D341Med (cell line): ENCODE measurements around the gene ZNF644.
"Not testable (repeated sequence)": the region's sequence is repeated elsewhere in the genome, so short reads cannot be mapped to it uniquely, and the experiment has no call there.

Experiments used
- DNase-seq: peaks from one replicate; pipeline ENCODE4 v3.0.0; 2012; ENCODE audit warnings: low spot score

The ZNF644 gene

DNA sequence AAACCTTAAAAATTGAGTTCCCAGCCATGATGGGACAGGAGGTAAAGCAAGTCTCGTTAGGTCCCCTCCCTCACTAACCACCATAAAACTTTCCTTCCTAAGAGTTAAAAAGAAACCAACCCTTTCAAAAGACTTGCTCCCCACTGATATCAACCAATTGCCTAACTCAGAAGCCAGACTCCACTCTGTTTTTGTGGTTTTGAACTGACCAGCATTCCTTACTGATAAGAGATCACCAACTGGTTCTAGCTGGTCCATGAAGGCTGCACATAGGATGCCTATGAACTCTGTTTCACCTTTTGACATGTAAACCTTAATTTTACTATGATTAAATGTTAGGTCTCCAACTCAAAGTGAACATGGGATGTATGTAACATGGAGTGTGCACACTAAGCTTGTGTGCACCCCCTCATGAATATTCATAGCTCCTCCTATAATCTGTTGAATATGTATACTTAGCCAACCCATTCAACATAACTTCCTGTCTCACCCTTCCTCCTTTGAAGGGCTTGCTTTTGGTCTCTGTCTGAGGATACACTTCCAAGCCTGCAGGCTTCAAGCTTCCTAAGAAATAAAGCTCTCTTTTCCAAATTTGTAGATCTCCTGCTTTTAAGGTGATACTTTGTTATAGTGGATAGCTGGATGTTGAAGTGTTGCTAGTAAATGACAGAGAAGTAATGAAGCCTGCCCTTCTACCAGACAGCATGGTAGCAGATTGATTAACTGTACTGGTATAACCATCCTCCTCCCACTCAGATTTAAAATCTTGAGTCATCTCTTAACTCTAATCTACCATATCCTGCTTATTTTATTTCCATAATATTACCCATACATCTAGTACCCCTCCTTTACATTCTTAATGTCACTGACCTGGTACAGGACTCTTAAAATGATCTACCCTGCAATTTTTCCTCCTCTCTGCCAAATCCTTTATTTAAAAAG, 95.6 kb downstream of the ZNF644 start:
- no peak for DNase-seq

DNA sequence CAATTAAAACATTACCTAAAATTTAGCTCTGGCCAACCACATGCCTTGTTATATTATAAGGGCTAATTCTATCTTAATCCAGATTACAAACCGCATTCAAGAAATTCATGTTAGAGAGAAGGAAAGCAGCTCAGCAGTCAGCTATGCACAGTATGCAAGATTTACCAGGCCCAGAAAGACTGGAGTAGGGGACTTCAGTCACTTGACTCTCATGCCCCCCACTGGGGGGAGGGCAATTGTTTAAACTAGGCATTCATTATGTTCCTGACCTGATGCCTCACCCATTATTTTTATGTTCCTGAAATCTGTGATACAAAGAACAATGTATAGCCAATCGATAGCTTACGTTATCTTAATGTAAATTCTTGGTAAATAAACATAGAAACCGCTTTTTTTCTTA, 96.9 kb downstream of the ZNF644 start:
- peak; percentile 14 for DNase-seq

DNA sequence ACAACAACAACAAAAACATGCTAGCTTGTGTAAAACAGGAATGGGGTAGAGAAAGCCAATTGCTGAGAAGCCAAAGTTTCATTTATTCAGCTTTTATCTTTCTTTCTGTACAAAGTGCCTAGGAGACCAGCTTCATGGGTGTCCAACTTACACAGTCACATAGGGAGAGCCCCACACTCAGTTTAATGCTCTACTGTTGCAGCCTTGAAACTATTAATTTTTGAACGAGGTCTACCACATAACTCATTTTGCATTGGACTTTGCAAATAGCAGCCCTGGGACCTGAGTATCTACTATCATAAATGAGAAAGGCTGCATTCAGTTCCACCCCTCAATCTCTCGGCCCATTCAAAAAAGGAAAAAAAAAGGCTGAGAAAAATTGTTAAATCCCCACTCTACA, 98.8 kb downstream of the ZNF644 start:
- no peak for DNase-seq

DNA sequence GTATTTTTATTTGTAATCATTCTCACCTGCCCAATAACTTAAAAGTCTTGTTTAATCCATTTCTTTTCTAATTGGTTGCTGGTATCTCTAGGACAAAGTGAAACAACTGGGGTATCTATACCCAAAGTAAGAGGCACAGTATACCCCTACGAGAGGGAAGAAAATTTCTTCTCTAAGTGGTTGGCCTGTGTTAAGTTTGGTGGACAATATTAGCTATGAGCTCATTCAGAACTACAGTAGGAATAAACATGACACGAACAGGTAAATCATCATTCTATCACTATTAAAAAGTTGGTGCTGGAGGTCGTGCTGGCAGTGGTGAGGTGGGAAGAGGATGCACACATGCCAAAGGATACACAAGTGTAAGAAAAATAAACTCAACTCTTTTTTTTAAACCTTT, 99.6 kb downstream of the ZNF644 start:
- no peak for DNase-seq

DNA sequence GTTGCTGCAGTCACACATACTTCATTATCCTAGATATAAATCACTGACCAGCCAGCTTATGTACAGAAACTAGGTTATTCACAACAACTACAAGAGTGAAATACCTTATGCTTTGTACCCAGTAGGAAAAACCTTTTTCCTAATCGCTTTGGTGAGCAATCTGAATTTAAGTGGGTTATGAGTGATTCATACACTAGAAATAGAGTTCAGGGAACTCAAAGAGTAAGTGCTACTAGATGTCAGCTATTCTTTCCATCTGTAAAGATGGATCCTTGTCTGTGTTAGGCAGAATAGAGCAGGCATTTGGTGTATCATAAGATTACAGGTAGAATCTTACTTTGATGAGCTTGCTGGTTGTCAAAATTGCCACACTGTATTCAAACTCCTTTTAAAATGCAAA, 101.9 kb downstream of the ZNF644 start:
- no peak for DNase-seq

DNA sequence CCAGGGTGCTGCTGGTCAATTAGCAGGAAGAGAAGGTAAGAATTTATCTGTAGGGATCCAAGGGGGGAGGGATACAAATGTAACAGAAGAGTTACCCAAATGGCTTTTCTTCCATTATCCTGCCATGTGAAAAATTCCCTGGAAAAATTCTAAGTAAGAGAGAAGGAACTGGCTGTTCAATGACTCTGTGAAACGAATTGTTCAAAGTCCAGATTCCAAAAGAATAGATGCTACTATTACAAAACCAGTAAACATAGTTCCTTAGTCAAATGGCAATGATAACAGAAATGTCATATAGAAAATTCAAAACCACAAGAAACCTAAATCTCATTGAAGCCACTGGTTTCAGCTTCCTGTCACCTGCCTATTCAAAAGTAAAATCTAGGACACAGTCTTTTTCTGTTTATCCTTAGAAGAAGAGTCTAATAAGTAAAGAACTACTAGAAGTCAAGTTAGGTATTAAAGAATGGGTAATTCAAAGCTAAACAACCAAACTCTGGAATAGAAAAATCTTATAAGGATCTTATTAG, 102.6 kb downstream of the ZNF644 start:
- no peak for DNase-seq

DNA sequence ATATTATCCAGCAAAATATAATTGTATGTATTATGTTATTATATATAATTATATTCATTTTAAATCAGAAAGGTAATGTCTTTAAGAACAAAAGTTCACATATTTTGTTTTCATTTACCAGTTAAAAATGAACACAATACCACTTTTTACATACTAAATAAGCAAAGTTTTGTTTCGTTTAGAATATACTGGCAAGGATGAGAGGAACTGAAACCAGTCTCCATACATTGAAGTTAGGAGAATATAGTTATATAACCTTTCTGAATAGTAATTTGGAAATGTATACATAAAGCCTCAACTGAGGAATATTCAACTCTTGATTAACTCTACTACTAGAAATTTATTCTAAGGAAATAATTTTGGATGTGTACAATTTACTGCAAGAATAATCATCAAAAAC, 110.5 kb downstream of the ZNF644 start:
- DNase-seq, result no peak

DNA sequence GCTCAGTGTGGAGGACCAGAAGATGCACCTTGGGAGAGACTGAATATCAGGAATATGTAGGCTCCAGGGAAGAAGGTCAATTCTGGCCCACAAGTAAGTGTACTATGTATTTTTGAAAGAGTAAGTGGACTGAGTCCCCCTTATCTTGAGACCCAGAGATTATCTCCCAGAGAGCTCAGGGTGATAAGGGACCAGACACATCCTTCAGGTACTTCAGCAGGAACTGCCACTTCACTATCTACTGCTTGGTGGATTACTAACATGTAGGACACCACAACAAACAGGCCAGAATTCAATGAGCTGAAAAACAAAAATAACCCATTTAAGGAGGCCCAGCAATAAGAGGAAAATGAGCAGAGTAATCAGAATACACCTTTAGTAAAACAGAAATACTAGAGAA, 119.2 kb downstream of the ZNF644 start:
- no peak for DNase-seq

DNA sequence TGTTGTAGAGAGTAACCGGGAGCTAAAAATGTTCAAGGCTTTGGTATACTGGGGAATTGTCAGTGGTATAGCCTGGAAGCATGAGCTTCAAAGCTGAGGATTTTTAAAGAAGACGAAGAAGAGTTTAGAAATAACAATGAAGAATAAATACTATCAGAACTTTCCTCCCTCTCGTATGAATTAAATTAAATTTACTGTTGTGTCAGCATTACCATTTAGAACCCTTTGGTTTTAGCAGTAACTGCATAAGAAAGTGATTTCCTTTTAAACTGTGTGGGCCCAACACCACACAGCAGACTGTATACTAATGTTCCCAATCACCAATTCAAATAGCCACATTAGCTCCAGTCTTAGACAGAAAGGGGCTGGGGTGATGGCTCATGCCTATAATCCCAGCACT, 122.6 kb downstream of the ZNF644 start:
- DNase-seq, result no peak

DNA sequence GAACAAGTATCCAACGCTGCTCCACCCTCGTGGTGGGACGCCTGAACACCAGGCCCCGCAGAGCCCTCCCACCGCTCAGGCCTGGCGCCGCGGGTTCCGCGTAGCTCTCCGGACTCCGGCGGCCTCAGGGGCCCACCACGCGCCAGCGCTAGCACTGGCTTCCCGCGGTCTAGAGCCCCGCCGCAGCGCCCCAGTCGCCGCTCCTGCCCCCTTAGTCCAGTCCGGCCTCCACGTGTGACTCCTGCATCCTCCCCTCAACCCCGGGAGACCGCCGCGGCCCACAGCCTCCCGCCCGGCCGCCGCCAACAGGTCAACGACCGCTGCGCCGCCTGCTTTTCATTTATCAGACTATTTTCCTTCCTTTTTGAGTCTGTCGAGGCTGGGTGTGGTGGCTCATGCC, 128.2 kb downstream of the ZNF644 start:
- DNase-seq, result not testable (repeated sequence)

DNA sequence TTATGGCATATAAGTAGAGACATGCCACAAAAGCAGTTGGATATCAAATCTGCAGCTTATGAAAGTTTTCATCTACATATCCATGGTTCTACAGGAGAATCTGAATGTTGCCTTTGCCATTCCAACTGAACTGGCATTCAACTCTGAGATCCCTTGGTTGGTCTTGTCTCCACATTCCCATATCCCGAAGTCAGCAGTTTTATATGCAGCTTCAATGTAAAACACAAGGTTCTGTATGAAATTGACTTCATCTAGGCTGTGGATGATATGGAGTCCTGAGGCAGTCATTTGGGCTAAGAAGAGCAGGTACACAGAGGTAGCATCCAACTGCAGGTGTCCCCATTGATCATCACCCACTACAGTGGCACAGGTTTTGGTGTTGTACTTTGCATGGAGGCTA, 129.0 kb downstream of the ZNF644 start:
- DNase-seq, result not testable (repeated sequence)

DNA sequence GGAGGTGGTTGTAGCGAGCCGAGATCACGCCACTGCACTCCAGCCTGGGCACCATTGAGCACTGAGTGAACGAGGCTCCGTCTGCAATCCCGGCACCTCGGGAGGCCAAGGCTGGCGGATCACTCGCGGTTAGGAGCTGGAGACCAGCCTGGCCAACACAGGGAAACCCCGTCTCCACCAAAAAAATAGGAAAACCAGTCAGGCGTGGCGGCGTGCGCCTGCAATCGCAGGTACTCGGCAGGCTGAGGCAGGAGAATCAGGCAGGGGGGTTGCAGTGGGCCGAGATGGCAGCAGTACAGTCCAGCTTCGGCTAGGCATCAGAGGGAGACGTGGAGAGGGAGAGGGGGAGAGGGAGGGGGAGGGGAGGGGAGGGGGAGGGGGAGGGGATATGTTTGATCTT, 129.6 kb downstream of the ZNF644 start:
- not testable (repeated sequence) for DNase-seq

DNA sequence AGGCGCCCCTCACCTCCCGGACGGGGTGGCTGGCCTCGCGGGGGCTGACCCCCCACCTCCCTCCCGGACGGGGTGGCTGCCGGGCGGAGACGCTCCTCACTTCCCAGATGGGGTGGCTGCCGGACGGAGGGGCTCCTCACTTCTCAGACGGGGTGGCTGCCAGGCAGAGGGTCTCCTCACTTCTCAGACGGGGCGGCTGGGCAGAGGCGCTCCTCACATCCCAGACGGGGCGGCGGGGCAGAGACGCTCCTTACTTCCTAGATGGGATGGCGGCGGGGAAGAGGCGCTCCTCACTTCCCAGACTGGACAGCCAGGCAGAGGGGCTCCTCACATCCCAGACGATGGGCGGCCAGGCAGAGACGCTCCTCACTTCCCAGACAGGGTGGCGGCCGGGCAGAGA, 130.1 kb downstream of the ZNF644 start:
- DNase-seq, result not testable (repeated sequence)

DNA sequence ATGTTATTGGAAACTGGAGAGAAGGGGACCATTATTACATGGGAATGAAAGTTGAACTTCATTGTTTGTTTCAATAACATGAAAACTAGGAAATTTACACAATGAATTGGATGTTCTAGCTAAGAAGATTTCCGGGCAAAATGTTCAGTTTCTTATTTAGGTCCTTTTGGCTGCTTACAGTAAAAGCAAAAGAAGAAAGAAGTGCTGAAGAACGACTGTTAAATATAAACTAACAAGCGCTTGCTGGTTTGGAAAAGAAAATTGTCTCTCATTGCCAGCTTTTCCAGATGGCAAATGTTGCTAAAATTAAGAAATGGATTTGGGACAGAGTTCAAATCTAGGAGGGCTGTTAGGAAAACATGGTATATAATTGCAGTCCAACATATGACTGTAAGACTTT, 139.6 kb downstream of the ZNF644 start:
- no peak for DNase-seq

DNA sequence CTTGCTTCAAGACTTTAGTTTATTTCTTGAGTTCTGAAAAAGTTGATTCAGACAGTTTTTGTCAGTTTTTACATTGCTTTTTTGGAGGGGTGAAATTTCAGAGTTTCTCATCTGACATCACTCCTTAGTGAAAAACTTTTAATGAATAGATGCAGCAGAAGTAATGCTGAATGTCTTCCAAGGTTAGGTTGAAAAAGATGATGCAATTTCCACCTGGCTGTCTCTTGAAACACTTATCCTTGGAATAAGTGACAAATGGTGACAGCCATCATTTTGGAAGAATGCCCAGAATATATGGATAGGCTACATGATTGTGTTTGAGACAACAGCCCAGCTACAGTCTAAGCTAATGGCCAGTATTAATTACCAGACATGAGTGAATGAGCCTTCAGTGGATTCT, 140.8 kb downstream of the ZNF644 start:
- DNase-seq, result no peak

DNA sequence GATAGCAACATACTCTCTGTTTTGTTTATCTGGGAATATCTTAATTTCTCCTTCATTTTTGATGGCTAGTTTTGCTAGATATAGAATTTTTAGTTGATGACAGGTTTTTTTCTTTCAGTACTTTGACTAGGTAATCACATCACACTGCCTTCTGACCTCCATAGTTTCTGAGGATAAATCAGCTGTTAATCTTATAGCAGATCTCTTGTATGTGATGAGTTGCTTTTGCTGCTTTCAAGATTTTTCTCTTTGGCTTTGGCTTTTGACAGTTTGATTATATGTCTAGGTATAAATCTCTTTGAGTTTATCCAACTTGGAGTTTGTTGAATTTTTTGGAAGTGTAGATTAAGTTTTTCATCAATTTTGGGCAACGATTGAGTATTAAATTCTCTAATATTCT, 142.6 kb downstream of the ZNF644 start:
- no peak for DNase-seq

DNA sequence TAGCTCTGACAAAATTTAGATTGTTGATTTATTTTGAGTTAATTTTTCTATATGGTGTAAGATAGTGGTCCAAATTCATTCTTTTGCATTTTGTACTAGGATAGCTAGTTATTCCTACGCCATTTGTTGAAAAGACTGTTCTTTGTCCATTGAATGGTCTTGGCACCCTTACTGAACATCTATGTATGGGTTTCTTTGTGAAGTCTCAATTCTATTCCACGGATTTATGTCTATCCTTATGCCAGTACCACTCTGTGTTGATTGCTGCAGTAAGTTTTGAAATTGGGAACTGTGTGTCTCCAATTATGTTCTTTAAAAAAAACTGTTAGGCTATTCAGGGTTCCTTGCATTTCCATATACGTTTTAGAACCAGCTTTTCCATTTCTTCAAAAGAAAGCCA, 145.7 kb downstream of the ZNF644 start:
- DNase-seq, result no peak
